Choroid plexus epithelial cell (primary cell): ENCODE results near the gene NACC2.

Source experiments
- DNase-seq: peaks from one replicate; pipeline ENCODE4 v3.0.0-alpha.2; 2010; ENCODE audit warnings: low read depth
- H3K4me3 ChIP-seq: 2 replicates; pipeline ENCODE4 v1.5.1; 2011; ENCODE audit warnings: low read depth, mild to moderate bottlenecking, control low read depth, low read length, moderate library complexity
- TF ChIP-seq, protein P1 (sequence below): conservative IDR thresholded peaks from 2 replicates; pipeline ENCODE4 v1.5.1; 2011; ENCODE audit warnings: low read depth, mild to moderate bottlenecking, control low read depth, inconsistent platforms, low read length, moderate library complexity

The NACC2 gene

DNA sequence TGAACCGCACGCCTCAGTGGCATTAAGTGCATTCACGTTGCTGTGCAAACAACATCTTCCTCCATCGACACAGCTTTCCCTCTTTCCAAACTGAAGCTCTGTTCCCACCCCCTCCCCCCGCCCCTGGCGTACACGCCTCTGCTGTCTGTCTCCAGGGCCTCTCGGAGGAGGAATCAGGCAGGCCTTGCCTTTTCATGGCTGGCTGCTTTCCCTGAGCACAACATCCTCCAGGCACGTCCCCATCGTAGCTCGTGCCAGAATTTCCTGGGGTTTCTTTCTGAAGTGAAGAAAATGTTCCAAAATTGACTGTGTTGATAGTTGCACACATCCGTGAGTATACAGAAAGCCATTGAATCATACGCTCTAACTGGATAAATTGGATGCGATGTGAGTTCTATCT is 45.9 kb upstream of the NACC2 start:
- TF ChIP-seq, protein P1, sequence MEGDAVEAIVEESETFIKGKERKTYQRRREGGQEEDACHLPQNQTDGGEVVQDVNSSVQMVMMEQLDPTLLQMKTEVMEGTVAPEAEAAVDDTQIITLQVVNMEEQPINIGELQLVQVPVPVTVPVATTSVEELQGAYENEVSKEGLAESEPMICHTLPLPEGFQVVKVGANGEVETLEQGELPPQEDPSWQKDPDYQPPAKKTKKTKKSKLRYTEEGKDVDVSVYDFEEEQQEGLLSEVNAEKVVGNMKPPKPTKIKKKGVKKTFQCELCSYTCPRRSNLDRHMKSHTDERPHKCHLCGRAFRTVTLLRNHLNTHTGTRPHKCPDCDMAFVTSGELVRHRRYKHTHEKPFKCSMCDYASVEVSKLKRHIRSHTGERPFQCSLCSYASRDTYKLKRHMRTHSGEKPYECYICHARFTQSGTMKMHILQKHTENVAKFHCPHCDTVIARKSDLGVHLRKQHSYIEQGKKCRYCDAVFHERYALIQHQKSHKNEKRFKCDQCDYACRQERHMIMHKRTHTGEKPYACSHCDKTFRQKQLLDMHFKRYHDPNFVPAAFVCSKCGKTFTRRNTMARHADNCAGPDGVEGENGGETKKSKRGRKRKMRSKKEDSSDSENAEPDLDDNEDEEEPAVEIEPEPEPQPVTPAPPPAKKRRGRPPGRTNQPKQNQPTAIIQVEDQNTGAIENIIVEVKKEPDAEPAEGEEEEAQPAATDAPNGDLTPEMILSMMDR: no peak
- H3K4me3 ChIP-seq: no peak overlapping the region
- no peak for DNase-seq

DNA sequence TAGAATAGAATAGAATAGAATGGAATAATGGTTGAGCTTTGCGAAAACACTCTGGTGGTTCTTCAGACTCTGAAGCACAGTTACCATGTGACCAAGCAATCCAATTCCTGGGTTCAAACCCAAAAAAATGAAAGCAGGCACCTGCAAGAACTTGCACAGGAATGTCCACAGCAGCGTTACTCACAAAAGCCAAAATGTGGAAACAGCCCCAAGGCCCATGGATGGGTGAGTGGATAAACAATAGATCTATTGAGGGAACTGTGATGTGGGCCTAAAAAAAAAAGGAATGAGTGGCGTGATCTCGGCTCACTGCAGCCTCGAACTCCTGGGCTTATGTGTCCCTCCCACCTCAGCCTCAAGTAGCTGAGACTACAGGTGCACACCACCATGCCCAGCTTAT is 45.0 kb upstream of the NACC2 start:
- H3K4me3 ChIP-seq: no peak overlapping the region
- TF ChIP-seq, protein P1: no peak
- no peak for DNase-seq

DNA sequence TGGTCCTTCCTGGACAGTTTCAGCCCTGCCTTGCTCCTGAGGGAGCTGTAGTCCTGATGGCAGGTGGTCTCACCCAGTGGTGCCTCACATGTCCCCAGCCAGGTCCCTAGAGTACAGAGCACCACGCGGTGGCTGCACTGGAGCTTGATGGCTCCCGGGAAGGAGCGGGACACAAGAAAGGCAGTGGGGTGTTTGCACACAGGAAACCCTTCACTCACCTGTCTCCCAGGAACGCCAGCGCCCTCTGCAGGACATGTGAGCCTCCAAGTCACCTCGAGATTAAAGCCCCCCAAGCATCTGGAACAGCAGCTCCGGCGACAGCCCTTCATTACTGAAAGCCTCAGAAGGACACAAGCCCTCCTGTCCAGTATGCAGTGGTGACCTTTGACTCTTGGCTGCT is 43.5 kb upstream of the NACC2 start:
- DNase-seq: peak; percentile 43
- TF ChIP-seq, protein P1: peak; percentile 69
- H3K4me3 ChIP-seq: no peak overlapping the region

DNA sequence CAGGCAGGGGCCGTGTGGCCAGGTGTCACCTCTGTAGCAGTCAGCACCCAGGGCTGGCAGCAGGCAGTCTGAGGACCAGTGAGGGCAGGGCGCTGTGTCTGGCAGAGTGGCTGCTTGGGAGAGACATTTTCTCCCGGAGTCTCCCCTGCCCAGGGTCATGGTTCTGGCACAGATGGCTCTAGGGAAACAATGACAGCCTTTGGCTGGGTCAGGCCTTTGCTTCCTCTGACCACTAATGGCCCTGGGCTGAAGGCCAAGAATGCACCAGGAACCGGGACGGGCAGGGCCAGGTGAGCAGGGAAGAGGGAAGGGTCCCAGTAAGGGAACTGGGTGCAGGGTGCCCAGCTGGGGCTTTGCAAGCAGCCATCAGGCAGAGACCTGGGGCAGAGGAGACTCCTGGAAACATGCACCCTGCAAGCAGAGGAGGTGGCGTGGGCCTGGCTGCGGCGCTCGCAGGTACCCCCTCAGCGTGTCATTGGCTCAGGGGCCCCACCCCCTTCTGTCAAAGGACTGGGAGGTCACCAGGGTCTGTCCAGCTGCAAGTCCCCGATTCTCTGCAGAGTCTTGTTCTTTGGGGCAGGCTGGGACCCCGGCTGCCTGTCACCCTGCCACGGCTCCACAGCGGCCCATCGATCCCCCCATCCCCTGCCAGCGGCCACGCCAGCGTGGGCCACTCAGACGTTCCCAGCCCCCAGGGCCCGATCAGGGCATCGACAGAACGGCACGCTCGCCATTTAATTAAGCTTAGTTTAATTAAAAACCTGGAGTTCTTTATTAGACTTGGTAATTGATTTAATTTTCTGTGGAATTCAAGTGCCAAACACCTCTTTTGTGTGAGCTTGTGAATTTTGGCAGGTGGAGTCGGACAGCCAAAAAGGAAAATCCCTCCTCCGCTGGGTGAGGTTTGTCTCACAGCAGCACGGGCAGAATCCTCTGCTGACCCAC is 42.5 kb upstream of the NACC2 start:
- DNase-seq: no peak
- TF ChIP-seq, protein P1: no peak
- no peak overlapping the region for H3K4me3 ChIP-seq

DNA sequence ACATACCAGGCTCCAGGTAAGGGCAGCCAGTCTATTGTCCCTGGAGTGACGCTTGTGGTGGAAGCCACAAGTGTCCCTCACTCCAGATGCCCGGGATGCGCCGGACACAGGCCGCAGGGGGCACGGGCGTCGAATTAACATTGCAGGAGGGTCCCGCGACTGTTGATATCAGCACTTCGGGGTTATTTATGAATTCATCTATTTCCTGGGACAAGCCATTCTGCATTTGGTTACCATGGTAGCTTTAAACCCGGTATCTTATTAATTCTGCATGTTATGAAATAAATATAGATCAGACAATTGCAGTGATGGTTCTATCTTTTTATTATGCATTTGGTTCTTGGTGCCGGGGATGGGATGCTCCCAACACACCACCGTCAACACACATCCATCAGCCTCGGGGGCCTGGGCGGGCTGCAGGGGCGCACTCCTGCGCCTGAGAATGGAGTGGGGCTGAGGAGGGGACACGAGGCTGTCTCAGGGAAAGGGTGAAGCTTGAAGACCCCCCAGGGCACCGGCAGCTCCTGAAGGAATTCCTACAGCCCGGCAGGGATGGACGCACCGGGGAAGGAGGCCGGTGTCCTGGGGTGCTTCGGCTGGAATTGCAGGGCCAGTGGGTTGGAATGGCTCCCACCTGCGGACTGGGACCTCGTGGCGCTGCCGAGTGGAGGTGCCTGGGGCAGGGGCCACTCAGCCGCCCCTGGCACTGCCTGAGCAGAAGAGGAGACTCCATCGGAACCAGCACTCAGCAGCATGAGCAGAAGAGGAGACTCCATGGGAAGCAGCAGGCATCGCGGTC is 41.2 kb upstream of the NACC2 start:
- no peak for DNase-seq
- H3K4me3 ChIP-seq: no peak overlapping the region
- TF ChIP-seq, protein P1: no peak

DNA sequence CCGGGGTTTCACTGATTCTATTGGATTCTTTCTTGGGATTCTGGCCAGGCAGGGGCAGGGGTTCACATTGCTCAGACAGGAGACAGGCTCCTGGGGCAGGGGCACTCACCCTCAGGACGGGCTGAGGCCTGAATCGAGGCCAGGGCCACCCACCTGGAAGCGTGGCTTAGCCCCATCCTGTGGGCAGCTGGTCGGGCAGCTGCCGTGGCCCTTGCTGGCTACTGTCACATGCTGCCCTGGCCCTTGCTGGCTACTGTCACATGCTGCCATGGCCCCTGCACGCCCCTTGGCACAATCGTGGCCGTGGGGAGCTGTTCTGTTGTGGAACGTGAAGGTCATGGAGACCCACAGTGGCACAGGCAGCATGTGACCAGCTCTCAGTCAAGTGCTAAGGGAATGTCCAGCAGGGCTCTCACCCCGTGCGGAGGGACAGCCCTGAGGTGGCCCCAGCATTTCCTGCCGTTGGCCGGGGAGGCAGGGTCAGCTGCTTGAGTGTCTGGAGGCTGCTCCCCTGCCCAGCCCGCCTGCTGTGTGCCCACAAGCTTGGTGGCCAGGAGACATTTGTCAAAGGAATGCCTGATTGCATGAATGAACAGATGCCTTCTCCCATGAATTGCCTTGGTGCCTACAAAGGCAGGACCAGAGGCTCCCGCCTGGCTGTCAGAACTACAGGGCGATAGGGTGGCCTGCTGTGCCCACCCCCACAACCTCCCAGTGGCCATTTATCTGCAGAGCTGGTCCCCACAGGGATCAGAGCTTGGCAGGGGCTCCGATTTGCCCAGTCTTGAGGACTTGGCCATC is 40.4 kb upstream of the NACC2 start:
- TF ChIP-seq, protein P1: no peak
- H3K4me3 ChIP-seq: no peak overlapping the region
- no peak for DNase-seq
